GM15510 (cell line): ENCODE data around the gene HBG2.

Experiments used
- POLR2A ChIP-seq: IDR thresholded peaks from 3 replicates; pipeline ENCODE4 v1.6.1; 2011; ENCODE audit warnings: borderline replicate concordance; ENCODE audit not compliant: insufficient read length; ENCODE audit errors: extremely low read depth

The HBG2 gene

DNA sequence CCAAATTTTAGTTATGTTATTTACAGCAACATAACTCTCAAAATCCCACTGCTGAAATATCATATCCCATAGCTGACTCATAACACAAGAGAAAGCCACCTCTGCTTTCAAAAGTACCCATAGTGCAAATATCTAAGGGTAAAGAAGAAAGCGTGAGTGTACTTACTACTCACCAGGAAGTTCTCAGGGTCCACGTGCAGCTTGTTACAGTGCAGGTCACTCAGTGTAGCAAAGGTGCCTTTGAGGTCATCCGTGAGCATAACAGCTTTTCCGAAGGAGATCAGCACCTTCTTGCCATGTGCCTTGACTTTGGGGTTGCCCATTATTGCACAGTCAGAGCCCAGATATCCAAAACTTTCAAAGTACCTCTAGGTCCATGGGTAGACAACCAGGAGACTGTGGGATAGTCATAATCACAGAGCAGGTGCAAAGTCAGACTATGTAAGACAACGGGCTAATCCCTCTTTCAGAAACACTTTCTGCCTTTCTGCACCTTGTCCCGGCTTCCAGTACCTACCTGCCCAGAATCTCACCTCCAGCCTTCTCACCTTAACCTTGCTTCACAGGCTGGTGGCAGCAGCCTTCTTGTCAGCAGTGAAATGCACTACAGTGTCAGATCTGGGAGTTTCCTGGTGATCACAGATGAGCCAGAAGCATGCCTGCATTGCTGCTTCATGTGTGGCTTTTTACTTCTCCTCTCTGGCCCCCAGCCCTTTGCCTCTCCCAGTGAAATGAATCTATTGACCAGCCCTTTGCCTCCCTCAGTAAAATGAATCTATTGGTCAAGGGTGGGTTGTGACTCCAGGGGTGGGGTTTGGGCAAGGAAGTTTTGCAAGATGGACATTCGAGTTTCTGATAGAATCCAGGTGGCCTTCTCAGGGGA, 11.4 kb downstream of the HBG2 start:
- no peak for TF ChIP-seq POLR2A

GRCh38 chr11:5242208-5242607, 12.4 kb downstream of the HBG2 start:
- no peak for TF ChIP-seq POLR2A

GRCh38 chr11:5241458-5241857, 13.1 kb downstream of the HBG2 start:
- TF ChIP-seq POLR2A: no peak

DNA sequence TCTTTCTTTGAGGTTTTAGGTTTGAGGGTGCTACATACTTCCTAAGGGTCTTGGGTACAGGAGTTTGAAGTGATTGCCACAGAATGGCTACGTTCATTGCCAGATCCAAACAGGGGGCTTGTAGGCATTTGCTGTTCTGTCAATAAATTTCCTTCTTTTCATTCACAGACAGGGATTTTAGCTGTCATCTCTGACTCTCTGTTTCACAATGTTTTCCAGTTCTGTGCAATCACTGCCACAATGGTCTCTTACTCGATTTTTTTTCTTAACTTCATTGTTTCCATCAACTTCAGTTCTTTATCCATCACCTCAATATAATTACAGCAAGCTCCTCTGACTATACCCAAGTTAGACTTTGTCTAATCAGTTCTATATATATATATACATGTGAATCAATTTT, 14.1 kb downstream of the HBG2 start:
- TF ChIP-seq POLR2A: no peak

DNA sequence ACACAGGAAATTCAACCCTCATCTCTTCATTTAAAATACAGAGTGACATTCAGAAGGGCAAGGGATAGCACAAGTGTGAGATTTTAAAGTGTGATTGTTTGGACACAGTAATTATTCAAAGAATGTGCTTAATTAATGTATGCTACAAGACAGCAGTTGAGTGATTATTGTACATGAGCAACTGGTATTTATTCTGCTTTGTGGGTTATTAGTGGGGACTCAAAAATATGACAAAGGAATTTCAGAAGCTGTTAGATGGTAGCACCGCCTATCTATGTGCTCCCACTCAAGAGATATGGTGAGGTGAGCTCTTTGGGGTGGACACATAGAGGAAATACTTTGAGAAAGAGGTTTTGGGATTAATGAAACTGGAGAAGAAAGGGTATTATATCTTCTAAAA, 14.5 kb downstream of the HBG2 start:
- TF ChIP-seq POLR2A: no peak

GRCh38 chr11:5239046-5239445, 15.5 kb downstream of the HBG2 start:
- TF ChIP-seq POLR2A: no peak

DNA sequence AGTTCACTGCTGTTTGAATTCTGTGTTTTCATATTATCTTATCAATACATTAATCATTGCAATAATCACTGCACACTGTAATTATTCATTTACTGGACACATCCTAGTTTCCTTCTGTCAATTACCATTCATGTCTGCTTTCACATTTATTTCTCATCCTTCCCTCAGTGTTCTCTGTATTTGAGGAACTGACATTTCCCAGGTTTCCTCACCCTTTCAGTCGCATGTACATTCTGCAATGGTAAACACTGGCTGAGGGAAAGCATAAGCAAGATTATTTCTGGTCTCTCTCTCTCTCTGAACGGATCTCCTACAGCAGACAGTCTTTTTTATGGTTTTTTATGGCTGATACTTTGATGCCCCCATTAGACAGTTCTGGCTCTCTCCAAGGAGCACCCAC, 16.1 kb downstream of the HBG2 start:
- TF ChIP-seq POLR2A: no peak

DNA sequence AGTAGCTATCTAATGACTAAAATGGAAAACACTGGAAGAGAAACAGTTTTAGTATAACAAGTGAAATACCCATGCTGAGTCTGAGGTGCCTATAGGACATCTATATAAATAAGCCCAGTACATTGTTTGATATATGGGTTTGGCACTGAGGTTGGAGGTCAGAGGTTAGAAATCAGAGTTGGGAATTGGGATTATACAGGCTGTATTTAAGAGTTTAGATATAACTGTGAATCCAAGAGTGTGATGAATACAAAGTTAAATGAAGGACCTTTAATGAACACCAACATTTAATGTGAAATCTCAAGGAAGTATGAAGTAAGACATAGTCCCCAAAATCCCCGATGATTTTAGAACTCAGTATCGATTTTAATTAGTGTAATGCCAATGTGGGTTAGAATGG, 17.2 kb downstream of the HBG2 start:
- TF ChIP-seq POLR2A: no peak

GRCh38 chr11:5235364-5236095, 19.1 kb downstream of the HBG2 start:
- TF ChIP-seq POLR2A: no peak

- TF ChIP-seq POLR2A: no peak
These were observed 20.2 kb downstream of the HBG2 start, which contains the start of gene HBD for GRCh38 chr11:5234381-5234834. Gene HBD (minus strand): TSS chr11:5234483. CDS start chr11:5234433, 50 bp downstream.

DNA sequence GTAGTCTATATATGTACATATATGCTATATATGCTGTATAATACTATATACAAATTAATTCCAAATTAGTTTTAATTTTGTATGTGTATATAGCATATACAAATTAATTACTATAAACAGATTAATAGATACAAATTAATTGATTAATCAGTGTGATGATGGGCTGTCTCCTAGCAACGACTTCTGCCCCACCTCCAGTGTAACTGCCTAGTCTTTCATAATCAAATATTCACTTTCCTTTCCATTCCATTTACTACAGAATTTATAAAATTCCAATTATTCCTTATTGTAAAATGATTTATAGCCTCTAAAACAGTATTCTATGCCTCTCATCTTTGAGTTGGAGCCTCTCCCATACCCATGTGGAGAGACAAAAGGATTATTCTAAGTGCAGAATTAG, 21.3 kb downstream of the HBG2 start:
- no peak for TF ChIP-seq POLR2A

DNA sequence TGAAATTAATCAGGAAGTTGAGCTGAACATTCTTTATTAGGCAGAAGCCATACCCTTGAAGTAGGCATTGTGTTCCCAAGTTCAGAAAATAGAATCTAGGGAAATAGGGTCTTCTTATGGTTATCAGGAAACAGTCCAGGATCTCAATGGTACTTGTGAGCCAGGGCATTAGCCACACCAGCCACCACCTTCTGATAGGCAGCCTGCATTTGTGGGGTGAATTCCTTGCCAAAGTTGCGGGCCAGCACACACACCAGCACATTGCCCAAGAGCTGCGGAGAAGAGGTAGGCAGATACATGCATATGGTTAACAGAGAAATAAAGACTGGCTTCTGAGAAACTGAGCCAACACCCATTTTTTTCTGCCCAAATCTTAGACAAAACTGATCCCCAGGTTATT, 21.8 kb downstream of the HBG2 start:
- TF ChIP-seq POLR2A: no peak

DNA sequence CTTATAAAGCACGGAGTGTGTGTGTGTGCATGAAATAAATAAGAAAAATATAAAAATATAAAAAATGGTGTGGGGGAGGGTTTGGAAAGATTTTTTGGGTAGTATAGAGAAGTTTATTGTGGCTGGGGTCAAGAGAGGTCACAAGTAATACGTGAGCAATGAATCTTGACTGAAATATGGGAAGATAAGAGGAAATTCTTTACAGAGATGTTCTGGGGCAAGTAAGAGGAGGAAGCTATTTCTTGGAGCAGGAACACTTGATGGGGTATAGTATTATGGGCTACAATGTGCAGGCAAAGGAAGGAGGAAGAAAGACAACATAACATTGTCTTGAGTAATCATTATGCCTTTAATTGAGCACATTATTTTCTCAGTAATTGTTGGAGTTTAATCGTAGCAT, 22.4 kb downstream of the HBG2 start:
- TF ChIP-seq POLR2A: no peak

DNA sequence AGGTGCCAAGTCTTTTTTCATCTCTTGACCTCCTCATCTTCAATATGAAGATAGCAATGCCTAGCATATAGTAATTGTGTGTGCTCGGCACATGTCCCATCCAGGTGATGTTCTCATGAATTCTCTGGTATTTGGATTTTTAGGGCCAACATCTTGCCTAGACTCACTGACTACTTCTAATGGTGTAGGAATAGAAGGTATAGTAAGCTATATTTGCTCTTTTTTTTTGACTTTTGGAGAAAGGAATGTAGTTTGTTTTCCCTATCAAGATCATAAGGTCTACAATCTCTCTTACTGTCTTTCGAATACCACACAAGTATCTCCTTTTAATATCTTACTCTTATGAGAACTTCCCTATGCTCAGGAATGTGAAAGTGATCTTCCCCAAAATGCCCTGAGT, 23.5 kb downstream of the HBG2 start:
- TF ChIP-seq POLR2A: no peak

- no peak for TF ChIP-seq POLR2A
These were observed 24.3 kb downstream of the HBG2 start for GRCh38 chr11:5230266-5230665.

- TF ChIP-seq POLR2A: no peak
These were observed 24.8 kb downstream of the HBG2 start for GRCh38 chr11:5229796-5230195.
